AG04449 (cell line): ENCODE results near the gene ARPC1A.
"Not testable (repeated sequence)": the region's sequence is repeated elsewhere in the genome, so short reads cannot be mapped to it uniquely, and the experiment has no call there.

ENCODE experiments used
- CTCF ChIA-PET: fragments of 350-600 bp; formaldehyde crosslinking; extraction: SDS; loops from one replicate; lab custom pipeline; 2021; ENCODE audit warnings: antibody characterized with exemption; lab: Yijun Ruan, JAX
- POLR2A ChIA-PET: fragments of 400-600, 350-600 bp; formaldehyde crosslinking; extraction: SDS; loops from one replicate; lab custom pipeline; 2020; ENCODE audit warnings: antibody characterized with exemption, inconsistent platforms; lab: Yijun Ruan, JAX
- DNase-seq: peaks from one replicate; pipeline ENCODE4 v3.0.0-alpha.2; 2010; ENCODE audit warnings: low read depth, low spot score
- H3K4me3 ChIP-seq: 2 replicates; pipeline ENCODE4 v1.5.1; 2011; ENCODE audit warnings: low read depth, mild to moderate bottlenecking, control low read depth, low read length
- TF ChIP-seq, protein P1 (sequence below): IDR thresholded peaks from one replicate; pipeline ENCODE4 v1.5.1; 2011; ENCODE audit warnings: mild to moderate bottlenecking, moderate library complexity, low read length, control low read depth, inconsistent platforms; ENCODE audit not compliant: insufficient read depth; ENCODE audit errors: missing control alignments

Gene ARPC1A

DNA sequence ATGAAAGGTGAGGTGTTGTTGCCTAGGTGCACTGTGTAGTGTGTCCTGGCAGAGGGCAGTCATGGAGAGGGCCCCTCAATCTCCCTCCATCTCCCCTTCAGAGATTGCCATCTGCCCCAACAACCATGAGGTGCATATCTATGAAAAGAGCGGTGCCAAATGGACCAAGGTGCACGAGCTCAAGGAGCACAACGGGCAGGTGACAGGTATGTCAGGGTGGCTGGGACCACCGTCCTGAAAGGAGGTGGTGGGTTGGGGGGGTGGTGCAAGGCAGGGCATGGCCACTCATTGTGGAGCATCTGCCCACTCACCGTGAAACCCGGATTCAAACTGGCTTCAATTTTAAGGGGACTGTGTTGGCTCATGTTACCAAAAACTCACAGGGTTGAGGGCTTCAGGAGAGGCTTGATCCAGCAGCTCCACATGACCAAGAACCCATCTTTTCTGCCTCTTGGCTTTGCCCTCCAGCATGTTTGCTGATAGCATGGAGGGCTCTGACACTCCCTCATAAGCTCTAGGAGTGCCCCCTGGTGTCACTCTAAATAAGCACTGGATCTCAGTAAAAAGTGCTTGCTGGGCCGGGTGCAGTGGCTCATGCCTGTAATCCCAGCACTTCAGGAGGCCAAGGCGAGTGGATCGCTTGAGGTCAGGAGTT lies 61.0 kb downstream of the ARPC1A start:
- no peak for DNase-seq
- TF ChIP-seq, protein P1, sequence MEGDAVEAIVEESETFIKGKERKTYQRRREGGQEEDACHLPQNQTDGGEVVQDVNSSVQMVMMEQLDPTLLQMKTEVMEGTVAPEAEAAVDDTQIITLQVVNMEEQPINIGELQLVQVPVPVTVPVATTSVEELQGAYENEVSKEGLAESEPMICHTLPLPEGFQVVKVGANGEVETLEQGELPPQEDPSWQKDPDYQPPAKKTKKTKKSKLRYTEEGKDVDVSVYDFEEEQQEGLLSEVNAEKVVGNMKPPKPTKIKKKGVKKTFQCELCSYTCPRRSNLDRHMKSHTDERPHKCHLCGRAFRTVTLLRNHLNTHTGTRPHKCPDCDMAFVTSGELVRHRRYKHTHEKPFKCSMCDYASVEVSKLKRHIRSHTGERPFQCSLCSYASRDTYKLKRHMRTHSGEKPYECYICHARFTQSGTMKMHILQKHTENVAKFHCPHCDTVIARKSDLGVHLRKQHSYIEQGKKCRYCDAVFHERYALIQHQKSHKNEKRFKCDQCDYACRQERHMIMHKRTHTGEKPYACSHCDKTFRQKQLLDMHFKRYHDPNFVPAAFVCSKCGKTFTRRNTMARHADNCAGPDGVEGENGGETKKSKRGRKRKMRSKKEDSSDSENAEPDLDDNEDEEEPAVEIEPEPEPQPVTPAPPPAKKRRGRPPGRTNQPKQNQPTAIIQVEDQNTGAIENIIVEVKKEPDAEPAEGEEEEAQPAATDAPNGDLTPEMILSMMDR, result peak; percentile 16
- ChIA-PET POLR2A (interaction anchor here (0.7 to 1.6 kb wide), 2 partner anchors 8 to 29 kb away, joined by 4 to 5 read pairs; no protein-coding TSS in a partner anchor), CTCF (interaction anchor here (0.8 to 1.6 kb wide), 3 partner anchors 14 to 60 kb away, joined by 3 to 4 read pairs (median 3); no protein-coding TSS in a partner anchor)
- H3K4me3 ChIP-seq, result no peak overlapping the region

DNA sequence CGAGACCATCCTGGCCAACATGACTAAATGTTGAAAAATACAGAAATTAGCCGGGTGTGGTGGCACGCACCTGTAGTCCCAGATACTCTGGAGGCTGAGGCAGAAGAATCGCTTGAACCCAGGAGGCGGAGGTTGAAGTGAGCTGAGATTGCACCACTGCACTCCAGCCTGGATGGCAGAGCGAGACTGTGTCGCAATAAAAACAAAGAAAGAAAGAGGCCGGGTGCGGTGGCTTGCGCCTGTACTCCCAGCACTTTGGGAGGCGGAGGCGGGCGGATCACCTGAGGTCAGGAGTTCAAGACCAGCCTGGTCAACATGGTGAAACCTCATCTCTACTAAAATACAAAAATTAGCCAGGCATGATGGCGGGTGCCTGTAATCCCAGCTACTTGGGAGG lies 61.5 kb downstream of the ARPC1A start:
- DNase-seq, H3K4me3 ChIP-seq: not testable (repeated sequence)
- POLR2A ChIA-PET, result interaction anchor here (0.7 kb wide), 1 partner anchor 28 kb away, joined by 5 read pairs; no protein-coding TSS in a partner anchor
- CTCF ChIA-PET, result interaction anchor here (0.8 to 1.6 kb wide), 3 partner anchors 13 to 60 kb away, joined by 3 to 4 read pairs (median 3); no protein-coding TSS in a partner anchor

DNA sequence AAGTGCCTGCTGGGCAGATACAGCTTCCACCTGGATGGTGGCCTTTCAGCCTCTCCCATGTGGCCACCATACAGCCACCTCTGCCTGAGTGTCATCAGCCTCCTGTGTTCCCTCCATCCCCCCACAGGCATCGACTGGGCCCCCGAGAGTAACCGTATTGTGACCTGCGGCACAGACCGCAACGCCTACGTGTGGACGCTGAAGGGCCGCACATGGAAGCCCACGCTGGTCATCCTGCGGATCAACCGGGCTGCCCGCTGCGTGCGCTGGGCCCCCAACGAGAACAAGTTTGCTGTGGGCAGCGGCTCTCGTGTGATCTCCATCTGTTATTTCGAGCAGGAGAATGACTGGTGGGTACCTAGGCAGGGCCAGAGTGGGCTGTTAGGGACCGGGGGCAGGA lies 62.2 kb downstream of the ARPC1A start:
- CTCF ChIA-PET, result no interaction called here
- POLR2A ChIA-PET, result no interaction called here

DNA sequence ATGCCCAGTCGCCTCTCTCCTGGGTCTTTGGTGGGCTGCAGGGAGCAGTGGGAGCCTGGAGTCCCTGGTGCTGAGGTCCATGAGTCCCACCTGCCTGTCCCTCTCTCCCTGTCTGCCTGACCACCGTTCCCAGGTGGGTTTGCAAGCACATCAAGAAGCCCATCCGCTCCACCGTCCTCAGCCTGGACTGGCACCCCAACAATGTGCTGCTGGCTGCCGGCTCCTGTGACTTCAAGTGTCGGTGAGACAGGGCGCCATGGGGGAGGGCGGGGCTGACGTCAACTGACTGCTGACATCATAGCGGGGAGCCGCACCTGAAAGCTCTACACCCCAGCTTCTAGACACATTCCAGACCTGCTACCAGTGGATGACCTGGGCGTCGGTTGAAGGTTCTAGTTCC lies 64.1 kb downstream of the ARPC1A start:
- ChIA-PET CTCF (interaction anchor here (1.6 kb wide), 1 partner anchor 24 kb away, joined by 3 read pairs; no protein-coding TSS in a partner anchor), POLR2A (interaction anchor here (0.7 kb wide), 2 partner anchors 36 to 376 kb away, joined by 3 to 4 read pairs; no protein-coding TSS in a partner anchor)
- no peak for DNase-seq
- H3K4me3 ChIP-seq, result no peak overlapping the region
- TF ChIP-seq, protein P1, result no peak

More for the DNA sequence above, 62.2 kb downstream of the ARPC1A start:
- no peak overlapping the region for H3K4me3 ChIP-seq
- TF ChIP-seq, protein P1, result no peak
- DNase-seq, result no peak

DNA sequence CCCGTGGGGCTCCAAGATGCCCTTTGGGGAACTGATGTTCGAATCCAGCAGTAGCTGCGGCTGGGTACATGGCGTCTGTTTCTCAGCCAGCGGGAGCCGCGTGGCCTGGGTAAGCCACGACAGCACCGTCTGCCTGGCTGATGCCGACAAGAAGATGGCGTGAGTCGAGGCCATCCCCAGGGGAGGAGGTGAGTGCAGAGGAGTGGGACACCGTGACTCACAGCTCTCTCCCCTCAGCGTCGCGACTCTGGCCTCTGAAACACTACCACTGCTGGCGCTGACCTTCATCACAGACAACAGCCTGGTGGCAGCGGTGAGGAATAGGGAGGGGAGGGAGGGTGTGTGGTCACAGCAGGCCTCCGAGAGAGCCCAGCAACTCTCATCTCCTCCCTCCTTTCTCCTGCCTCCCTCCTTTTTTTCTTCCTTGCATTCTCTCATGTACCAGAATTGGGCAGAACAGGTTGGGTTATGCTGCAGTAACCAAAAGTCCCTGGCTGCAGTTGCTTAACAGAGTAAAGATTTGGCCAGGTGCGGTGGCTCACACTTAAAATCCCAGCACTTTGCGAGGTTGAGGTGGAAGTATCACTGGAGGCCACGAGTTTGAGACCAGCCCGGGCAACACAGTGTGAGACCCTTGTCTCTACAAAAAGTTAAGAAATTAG lies 65.4 kb downstream of the ARPC1A start:
- TF ChIP-seq, protein P1, result no peak
- no peak overlapping the region for H3K4me3 ChIP-seq
- ChIA-PET CTCF (interaction anchor here (1.6 kb wide), 1 partner anchor 25 kb away, joined by 3 read pairs; no protein-coding TSS in a partner anchor), POLR2A (no interaction called here)
- DNase-seq, result no peak

DNA sequence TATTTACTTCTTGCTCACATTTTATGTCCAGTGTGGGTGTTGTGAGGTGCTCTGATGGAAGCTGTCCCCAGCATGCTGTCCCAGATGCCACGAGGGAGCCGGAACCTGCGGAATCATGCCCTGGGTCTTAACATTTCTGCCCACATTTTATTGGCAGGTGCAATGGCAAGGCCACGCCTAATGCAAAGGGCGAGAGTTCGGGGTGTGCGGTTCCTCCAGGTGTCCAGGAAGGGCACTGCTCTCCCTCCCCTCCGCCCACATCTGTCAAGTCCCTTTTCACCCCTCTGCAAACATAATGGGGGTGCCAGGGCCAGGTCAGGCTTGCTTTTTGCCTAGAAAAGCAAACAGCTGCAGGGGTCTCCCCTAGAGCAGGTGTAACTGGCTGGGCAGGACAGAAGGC lies 66.3 kb downstream of the ARPC1A start:
- TF ChIP-seq, protein P1, result no peak
- CTCF ChIA-PET, result no interaction called here
- DNase-seq, result no peak
- POLR2A ChIA-PET, result interaction anchor here (0.9 to 1.9 kb wide), 2 partner anchors 12 to 17 kb away, joined by 3 to 5 read pairs; partner anchors contain the start of genes BUD31 and PDAP1
- H3K4me3 ChIP-seq, result no peak overlapping the region
